ENCODE measurements around the gene NEK4. TPM values are rescaled to one million over a fixed set of nuclear protein-coding genes. Genes with fewer than 3 reads are reported as not detected.

The NEK4 gene
- polyA plus RNA-seq, 1 donor (not counting 4 experiments of a cell fraction or from before 2014, with no cell fraction given) = 13.6 TPM

GRCh38 chr3:52816654-52817053 is 45.9 kb upstream of the NEK4 start:
- Histone ChIP-seq H3K27ac (ENCODE audit: control insufficient read depth, insufficient read depth, low read length) (no peak overlapping the region), H3K79me2 (ENCODE audit: control insufficient read depth, insufficient read depth, low read length) (no peaks in the 10 kb centered on the region), H3K4me3 (ENCODE audit: control insufficient read depth in 2 of 3, extremely low read depth in 1 of 3, insufficient read depth in 2 of 3, low read depth in 1 of 3, low read length in 3 of 3) (no peak overlapping the region), H3K36me3 (ENCODE audit: control insufficient read depth in 2 of 2, extremely low read depth in 1 of 2, insufficient read depth in 2 of 2, low read length in 2 of 2) (no peaks in the 10 kb centered on the region), H3K27me3 (ENCODE audit: control insufficient read depth, extremely low read depth, insufficient read depth, low read length) (no peaks in the 10 kb centered on the region), H3K9ac (ENCODE audit: control insufficient read depth, extremely low read depth, insufficient read depth, low read length) (no peak overlapping the region), H3K9me1 (ENCODE audit: control insufficient read depth, extremely low read depth, insufficient read depth, low read length) (no peaks in the 10 kb centered on the region), H3K4me2 (ENCODE audit: control insufficient read depth, extremely low read depth, insufficient read depth, low read depth, low read length) (no peak overlapping the region), H4K20me1 (ENCODE audit: control insufficient read depth, extremely low read depth, insufficient read depth, low read length) (no peaks in the 10 kb centered on the region), H2AFZ (ENCODE audit: control insufficient read depth, low read length) (no peak overlapping the region), H3K4me1 (ENCODE audit: control insufficient read depth, extremely low read depth, insufficient read depth, low read length) (no peaks in the 10 kb centered on the region), H3K9me3 (ENCODE audit: control insufficient read depth, low read depth, low read length) (no peaks in the 10 kb centered on the region)
- DNase-seq (ENCODE audit: low read depth, low spot score) (no peak), FAIRE-seq (no peak)
- TF ChIP-seq CTCF (optimal IDR thresholded peaks at IDR 0.05 in 1 of 3, IDR thresholded peaks at IDR 0.05 in 1 of 3, conservative IDR thresholded peaks at IDR 0.05 in 1 of 3; ENCODE audit: extremely low read depth in 1 of 3, insufficient read depth in 2 of 3, low read length in 3 of 3) (no peak), EZH2 (IDR thresholded peaks at IDR 0.05; ENCODE audit: low read length) (no peak)
- dilution Hi-C loops (cut with MboI; ENCODE audit: extremely low pct_ligation_motif_present, low sequenced_read_pairs) = no loop called here

- H3K27ac ChIP-seq (ENCODE audit: control insufficient read depth, insufficient read depth, low read length) = no peak overlapping the region
- no peak overlapping the region for H3K4me3 ChIP-seq (ENCODE audit: control insufficient read depth in 2 of 3, extremely low read depth in 1 of 3, insufficient read depth in 2 of 3, low read depth in 1 of 3, low read length in 3 of 3)
- H3K79me2 ChIP-seq (ENCODE audit: control insufficient read depth, insufficient read depth, low read length) = no peaks in the 10 kb centered on the region
- no peak for FAIRE-seq
- no peaks in the 10 kb centered on the region for H4K20me1 ChIP-seq (ENCODE audit: control insufficient read depth, extremely low read depth, insufficient read depth, low read length)
- no peak overlapping the region for H3K4me2 ChIP-seq (ENCODE audit: control insufficient read depth, extremely low read depth, insufficient read depth, low read depth, low read length)
- no peaks in the 10 kb centered on the region for H3K4me1 ChIP-seq (ENCODE audit: control insufficient read depth, extremely low read depth, insufficient read depth, low read length)
- no peaks in the 10 kb centered on the region for H3K27me3 ChIP-seq (ENCODE audit: control insufficient read depth, extremely low read depth, insufficient read depth, low read length)
- no peak overlapping the region for H2AFZ ChIP-seq (ENCODE audit: control insufficient read depth, low read length)
- TF ChIP-seq CTCF (optimal IDR thresholded peaks at IDR 0.05 in 1 of 3, IDR thresholded peaks at IDR 0.05 in 1 of 3, conservative IDR thresholded peaks at IDR 0.05 in 1 of 3; ENCODE audit: extremely low read depth in 1 of 3, insufficient read depth in 2 of 3, low read length in 3 of 3) = no peak
- TF ChIP-seq EZH2 (IDR thresholded peaks at IDR 0.05; ENCODE audit: low read length) = no peak
- dilution Hi-C loops (cut with MboI; ENCODE audit: extremely low pct_ligation_motif_present, low sequenced_read_pairs) = no loop called here
- no peak overlapping the region for H3K9ac ChIP-seq (ENCODE audit: control insufficient read depth, extremely low read depth, insufficient read depth, low read length)
- no peaks in the 10 kb centered on the region for H3K36me3 ChIP-seq (ENCODE audit: control insufficient read depth in 2 of 2, extremely low read depth in 1 of 2, insufficient read depth in 2 of 2, low read length in 2 of 2)
- H3K9me1 ChIP-seq (ENCODE audit: control insufficient read depth, extremely low read depth, insufficient read depth, low read length) = no peaks in the 10 kb centered on the region
- H3K9me3 ChIP-seq (ENCODE audit: control insufficient read depth, low read depth, low read length) = no peaks in the 10 kb centered on the region
- DNase-seq (ENCODE audit: low read depth, low spot score) = no peak
Measured at GRCh38 chr3:52816199-52816598, 45.5 kb upstream of the NEK4 start.
